IPS-18c (cell line): ENCODE measurements around the gene SPN.
A peak's percentile ranks its signal among the peaks of the same experiment; 100 is the strongest.
"Not testable (repeated sequence)": the region's sequence is repeated elsewhere in the genome, so short reads cannot be mapped to it uniquely, and the experiment has no call there.

ENCODE experiments used
- H3K4me3 ChIP-seq: 2 replicates; pipeline ENCODE4 v1.7.0; 2013; ENCODE audit warnings: low read depth, mild to moderate bottlenecking, low read length, moderate library complexity; ENCODE audit not compliant: insufficient read depth
- H3K9me3 ChIP-seq: one replicate; pipeline ENCODE4 v1.6.1; 2013; ENCODE audit warnings: mild to moderate bottlenecking, low read length, moderate library complexity; ENCODE audit not compliant: control insufficient read depth, insufficient read depth

SPN gene

GRCh38 chr16:29692606-29693005 is 29.6 kb downstream of the SPN start:
- not testable (repeated sequence) for H3K4me3 ChIP-seq, H3K9me3 ChIP-seq

- peaks cover 6% of the 10 kb centered on the region for H3K9me3 ChIP-seq
- H3K4me3 ChIP-seq: no peak overlapping the region
Measured at GRCh38 chr16:29694384-29695195, 31.5 kb downstream of the SPN start.

- H3K9me3 ChIP-seq, H3K4me3 ChIP-seq: not testable (repeated sequence)
Measured at GRCh38 chr16:29695675-29696074, 32.6 kb downstream of the SPN start.

- H3K9me3 ChIP-seq: peaks cover 10% of the 10 kb centered on the region
Measured at GRCh38 chr16:29696881-29697331, 33.9 kb downstream of the SPN start.

GRCh38 chr16:29697391-29697790 is 34.3 kb downstream of the SPN start:
- H3K9me3 ChIP-seq: peaks cover 10% of the 10 kb centered on the region
- no peak overlapping the region for H3K4me3 ChIP-seq

More at GRCh38 chr16:29696881-29697331, 33.9 kb downstream of the SPN start:
- no peak overlapping the region for H3K4me3 ChIP-seq

GRCh38 chr16:29698042-29698441 is 35.0 kb downstream of the SPN start:
- no peak overlapping the region for H3K4me3 ChIP-seq
- peaks cover 10% of the 10 kb centered on the region for H3K9me3 ChIP-seq

GRCh38 chr16:29698484-29699323 is 35.7 kb downstream of the SPN start:
- Histone ChIP-seq H3K9me3 (peaks cover 10% of the 10 kb centered on the region), H3K4me3 (no peak overlapping the region)

GRCh38 chr16:29699324-29700219 is 36.5 kb downstream of the SPN start:
- H3K9me3 ChIP-seq: peaks cover 10% of the 10 kb centered on the region

GRCh38 chr16:29700253-29700987 is 37.4 kb downstream of the SPN start:
- Histone ChIP-seq H3K4me3 (no peak overlapping the region), H3K9me3 (peaks cover 10% of the 10 kb centered on the region)

More at GRCh38 chr16:29699324-29700219, 36.5 kb downstream of the SPN start:
- H3K4me3 ChIP-seq: no peak overlapping the region

- Histone ChIP-seq H3K4me3 (no peak overlapping the region), H3K9me3 (peaks cover 10% of the 10 kb centered on the region)
Measured at GRCh38 chr16:29701214-29701555, 38.1 kb downstream of the SPN start.

GRCh38 chr16:29702269-29702668 is 39.2 kb downstream of the SPN start:
- H3K9me3 ChIP-seq: peaks cover 10% of the 10 kb centered on the region
- H3K4me3 ChIP-seq: no peak overlapping the region

GRCh38 chr16:29705030-29705429 is 42.0 kb downstream of the SPN start:
- Histone ChIP-seq H3K9me3 (peaks cover 2% of the 10 kb centered on the region), H3K4me3 (no peak overlapping the region)

GRCh38 chr16:29707160-29707559 is 44.1 kb downstream of the SPN start:
- H3K4me3 ChIP-seq, H3K9me3 ChIP-seq: not testable (repeated sequence)

- H3K9me3 ChIP-seq: no peaks in the 10 kb centered on the region
- peak overlapping the region; percentile 66 for H3K4me3 ChIP-seq
Measured at GRCh38 chr16:29708917-29709600, 46.0 kb downstream of the SPN start.

- H3K4me3 ChIP-seq: peak overlapping the region; percentile 66
Measured at GRCh38 chr16:29709657-29710056, 46.6 kb downstream of the SPN start.

More at GRCh38 chr16:29709657-29710056, 46.6 kb downstream of the SPN start:
- not testable (repeated sequence) for H3K9me3 ChIP-seq
